Activated CD4-positive, alpha-beta T cell treated with anti-CD3 and anti-CD28 coated beads for 1 hour (primary cell): ENCODE results near the gene OR12D3.
"Not testable (repeated sequence)": the region's sequence is repeated elsewhere in the genome, so short reads cannot be mapped to it uniquely, and the experiment has no call there.

Experiments
- DNase-seq: peaks from one replicate; pipeline ENCODE4 v3.0.0-alpha.2; 2020

Gene OR12D3, protein sequence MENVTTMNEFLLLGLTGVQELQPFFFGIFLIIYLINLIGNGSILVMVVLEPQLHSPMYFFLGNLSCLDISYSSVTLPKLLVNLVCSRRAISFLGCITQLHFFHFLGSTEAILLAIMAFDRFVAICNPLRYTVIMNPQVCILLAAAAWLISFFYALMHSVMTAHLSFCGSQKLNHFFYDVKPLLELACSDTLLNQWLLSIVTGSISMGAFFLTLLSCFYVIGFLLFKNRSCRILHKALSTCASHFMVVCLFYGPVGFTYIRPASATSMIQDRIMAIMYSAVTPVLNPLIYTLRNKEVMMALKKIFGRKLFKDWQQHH

DNA sequence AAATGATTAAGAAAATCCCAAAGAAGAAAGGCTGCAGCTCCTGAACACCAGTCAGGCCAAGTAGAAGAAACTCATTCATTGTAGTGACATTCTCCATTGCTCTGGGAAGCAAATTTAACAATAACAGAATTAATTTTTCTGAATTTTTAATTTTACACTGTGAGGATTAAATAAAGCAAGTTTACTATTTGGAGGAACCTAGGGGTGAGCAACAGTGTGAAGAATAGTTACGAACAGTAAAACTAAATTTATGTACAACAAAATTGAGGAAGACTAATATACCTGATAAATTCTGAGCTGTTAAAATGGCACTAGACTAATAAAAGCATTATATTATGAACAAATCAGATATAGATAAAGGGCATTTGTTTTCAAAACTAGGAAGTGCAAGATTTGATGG lies at the start of gene OR12D3:
Gene OR12D3 (minus strand): TSS at position 101 of the 400 bp plus-strand sequence. CDS start 4 bp downstream, at position 97.
- no peak for DNase-seq

DNA sequence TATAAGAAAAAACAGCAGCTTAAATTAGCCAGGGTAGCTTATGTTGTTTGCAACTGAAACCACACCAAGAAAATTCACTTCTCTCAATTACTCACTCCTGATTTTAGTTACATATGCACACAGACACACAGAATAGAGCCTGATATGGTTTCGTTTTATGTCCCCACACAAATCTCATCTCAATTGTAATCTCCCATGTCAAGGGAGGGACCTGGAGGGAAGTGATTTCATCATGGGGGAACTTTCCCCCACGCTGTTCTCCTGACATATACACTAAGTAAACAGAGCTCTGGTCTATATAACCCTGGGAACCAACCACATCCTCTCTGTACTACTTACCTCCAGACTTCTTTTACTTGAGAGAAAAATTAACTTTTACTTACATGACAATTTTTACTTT lies 49.5 kb upstream of the OR12D3 start:
- no peak for DNase-seq

DNA sequence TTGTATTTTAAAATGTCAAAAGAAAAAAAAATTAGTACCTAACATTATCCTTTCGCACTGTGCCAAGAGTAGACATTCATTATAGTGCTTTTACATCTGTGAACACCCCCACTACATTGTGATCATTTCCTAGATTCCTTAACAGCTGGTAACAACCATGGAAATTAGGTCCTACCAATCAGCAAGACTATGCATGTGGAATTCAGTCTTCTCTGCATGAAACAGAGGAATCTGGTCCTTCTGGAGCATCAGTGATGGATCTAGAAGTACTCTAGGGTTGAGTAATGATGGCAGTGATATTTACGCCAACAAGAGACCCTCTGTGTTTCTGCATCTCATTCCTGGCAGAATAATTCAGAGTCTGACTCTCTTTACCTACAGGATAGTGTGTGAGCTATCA lies 49.1 kb upstream of the OR12D3 start:
- no peak for DNase-seq

DNA sequence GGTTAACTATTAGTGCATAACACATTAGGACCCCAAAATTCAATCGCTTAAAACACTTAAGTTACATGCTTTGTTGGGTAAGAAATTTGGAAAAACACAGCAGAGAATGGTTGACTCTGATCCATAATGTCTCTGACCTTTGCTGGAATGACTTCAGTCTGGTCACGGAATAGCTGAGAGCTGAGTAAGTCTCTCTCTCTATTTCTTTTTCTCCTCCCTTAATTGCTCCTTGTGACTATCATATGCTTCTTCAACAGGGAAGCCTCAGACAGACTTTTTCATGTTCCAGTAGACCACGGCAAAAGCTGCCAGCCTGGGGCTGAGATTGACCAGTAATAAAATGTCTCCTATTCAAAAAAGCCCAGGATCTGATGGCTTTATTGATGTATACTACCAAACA lies 44.4 kb upstream of the OR12D3 start:
- no peak for DNase-seq

DNA sequence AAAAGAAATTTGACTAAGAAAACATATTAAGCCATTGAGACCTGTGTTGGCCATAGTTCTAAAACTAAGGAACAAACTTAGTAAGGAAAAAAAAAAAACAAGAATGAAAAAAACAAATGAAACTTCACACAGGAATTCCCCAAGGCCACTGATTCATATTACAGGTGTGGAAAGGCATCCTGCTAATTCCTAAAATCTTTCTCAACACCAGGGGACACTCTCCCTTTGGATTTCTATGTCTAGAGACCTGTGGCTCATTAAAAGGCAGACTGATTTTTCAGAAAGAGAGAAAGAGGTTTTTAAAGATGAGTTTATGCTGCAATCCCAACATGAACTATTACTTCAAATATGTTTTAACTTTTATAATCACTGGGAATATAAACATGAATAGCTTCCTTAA lies 39.5 kb upstream of the OR12D3 start, which contains the start of gene OR12D1:
Gene OR12D1 (plus strand): TSS at position 341 of the 400 bp plus-strand sequence.
- no peak for DNase-seq

DNA sequence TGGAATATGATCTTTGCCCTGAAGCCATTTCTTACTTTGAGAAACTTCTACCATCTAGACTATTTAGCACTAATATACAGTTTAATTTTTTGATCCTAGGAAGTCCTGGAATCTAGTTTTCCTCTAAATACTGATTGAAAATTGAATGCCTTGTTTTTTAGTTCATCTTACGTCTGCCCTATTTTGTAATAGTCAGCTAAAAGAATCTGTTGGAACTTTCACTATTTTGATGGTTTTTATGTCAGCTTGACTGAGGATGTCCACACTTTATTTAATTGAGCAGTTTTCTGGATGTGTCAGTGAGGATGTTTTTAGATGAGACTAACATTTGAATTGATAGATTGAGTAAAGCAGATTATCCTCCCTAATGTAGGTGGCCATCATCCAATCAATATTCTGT lies 28.7 kb upstream of the OR12D3 start:
- DNase-seq = no peak

DNA sequence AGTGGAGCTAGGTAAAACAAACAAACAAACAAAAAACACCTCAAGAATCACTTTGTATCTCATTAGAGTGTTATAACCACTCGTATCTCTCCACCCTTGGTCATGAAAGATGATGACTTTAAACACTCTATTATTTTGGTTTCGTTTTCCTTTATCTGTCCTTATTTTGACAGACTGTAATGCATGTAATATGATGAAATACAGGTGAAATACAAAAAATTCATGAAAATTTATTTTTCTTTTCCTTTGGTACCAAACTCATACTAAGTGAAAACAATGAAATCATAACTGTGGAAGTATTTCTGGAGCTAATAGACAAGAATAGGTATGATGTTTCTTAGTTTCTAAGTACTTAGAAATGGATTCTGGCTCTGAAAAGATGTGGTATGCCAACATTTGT lies 24.4 kb upstream of the OR12D3 start:
- DNase-seq = no peak

DNA sequence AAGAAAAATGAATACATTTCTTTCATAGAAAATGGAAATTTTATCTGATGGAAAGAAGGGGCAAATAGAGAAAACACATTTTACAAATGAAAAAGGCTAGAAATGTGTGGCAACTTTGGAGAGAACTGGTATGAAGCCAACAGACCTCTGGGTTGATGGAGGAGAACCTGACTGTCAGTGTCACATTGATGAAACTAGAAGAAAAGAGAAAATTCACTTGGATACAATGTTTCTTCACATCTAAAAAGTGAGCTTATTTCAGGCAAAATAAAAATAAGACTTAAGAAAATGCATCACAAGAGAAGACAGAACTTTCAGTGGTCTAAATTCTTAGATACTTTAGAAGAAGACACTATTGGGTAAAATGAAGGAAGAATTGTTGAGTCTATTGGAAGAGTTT lies 20.2 kb upstream of the OR12D3 start, which contains the start of gene OR12D2:
Gene OR12D2 (plus strand): TSS at position 301 of the 400 bp plus-strand sequence. CDS start 1,069 bp downstream, outside the sequence.
- DNase-seq = no peak

DNA sequence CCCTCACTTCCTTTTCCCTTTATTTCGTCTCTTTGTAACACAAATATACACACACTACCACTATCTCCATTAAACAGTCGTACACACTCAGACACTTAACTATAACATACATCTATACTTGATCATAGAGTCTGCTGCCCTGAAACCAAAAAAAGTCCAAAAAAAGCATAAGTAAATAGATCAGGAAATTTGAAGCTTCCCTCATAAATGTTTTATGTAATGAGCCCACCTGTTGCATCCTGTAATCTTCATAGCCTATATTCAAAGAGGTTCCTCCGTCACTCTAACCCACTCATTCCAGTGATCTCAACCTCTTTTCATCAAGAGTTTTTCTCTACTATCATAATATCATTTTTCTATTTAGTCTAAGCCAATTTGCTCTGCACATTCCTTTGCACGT lies 13.4 kb upstream of the OR12D3 start:
- DNase-seq = no peak

DNA sequence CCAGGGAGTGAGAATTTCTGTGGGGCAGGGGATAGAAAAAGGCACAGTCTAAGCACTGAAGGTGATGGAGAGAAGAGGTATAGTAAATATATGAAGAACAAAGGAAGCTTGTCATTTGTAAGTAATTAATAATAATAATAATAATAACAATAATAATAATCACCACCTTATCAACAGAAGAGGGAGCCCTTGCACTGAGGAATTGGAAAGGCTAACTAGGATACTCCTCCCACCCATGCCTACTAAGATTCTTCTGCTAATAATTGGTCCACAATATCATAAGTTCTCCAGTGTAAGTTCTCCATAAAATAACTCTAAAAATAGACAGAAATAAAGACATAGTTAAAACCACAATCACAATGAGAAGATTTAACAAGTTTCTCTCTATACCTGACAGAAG lies 912 bp upstream of the OR12D3 start:
- no peak for DNase-seq

DNA sequence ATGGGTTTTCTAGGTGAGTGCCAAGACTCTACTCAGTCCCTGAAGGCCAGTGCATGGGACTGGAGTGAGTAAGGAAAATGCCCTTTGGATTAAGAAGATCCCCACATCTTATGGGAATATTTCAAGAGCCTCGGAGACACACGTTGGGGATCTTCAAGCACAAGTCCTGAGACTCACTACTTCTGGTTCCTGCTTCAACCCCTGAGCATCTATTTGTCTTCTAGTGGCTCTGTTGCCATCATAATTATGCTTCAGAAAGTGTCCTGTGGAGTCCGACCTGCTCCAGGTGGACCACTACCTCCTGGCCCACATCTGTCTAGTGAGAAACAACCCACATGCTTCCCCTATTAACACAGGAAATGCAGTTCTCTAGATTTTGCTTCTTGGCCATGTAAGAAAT lies 6.3 kb downstream of the OR12D3 start, which contains the start of gene OR5V1:
Gene OR5V1 (minus strand): TSS at position 101 of the 400 bp plus-strand sequence. CDS start 12,670 bp downstream, outside the sequence.
- DNase-seq = no peak

DNA sequence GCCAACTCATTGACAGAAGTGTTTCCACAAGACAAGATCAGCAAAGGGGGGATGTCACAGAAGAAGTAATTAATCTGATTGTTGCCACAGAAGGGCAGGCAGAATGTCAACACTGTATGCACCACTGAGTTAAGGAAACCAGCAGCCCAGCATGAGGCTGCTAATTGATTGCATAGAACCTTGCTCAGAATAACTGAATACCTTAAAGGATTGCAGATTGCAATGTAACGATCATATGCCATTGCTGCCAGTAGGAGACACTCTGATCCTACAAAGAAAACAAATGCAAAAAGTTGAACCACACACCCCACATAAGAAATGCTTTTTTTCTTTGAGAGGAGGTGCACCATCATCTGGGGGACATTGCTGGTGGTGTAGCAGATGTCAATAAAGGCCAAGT lies 19.5 kb downstream of the OR12D3 start:
- DNase-seq = no peak

DNA sequence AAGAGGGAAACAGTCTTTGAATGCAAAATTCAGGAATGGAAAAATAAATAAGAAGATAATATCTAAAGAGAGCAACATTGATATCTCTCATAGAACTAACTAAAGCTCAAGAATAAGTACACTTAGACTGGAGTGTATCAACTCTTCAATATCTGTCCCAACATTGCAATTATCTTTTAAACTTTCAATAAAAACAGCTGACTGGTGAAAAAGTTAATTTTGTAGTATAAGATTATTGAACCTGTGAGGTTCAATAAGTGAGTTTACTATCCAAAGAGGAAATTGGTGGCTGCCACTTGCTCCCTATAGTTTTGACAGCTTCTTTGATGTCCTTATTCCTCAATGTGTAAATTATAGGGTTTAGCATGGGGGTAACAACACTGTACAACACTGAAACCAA lies 20.1 kb downstream of the OR12D3 start:
- no peak for DNase-seq

DNA sequence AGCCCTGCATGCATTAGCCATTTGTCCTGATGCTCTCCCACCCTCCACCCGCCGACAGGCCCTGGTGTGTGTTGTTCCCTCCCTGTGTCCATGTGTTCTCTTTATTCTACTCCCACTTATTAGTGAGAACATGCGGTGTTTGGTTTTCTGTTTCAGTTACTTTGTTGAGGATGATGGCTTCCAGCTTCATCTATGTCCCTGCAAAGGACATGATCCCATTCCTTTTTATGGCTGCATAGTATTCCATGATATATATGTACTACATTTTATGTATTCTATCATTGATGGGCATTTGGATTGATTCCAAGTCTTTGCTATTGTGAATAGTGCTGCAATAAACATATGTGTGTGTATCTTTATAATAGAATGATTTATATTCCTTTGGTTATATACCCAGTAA lies 25.7 kb downstream of the OR12D3 start:
- DNase-seq = not testable (repeated sequence)

DNA sequence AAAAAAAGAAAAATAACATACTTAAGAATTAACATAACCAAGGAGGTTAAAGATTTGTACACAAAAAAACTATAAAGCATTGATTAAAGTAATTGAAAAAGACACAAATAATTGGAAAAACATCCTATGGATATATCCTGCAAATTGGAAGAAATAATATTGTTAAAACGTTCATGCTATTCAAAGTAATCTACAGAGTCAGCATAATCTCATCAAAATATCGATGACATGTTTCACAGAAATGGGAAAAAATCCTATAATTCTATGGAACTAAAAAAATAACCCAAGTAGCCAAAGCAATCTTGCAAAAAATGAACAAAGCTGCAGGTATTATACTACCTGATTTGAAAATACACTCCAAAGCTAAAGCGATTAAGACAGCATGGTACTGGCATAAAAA lies 29.7 kb downstream of the OR12D3 start:
- no peak for DNase-seq

DNA sequence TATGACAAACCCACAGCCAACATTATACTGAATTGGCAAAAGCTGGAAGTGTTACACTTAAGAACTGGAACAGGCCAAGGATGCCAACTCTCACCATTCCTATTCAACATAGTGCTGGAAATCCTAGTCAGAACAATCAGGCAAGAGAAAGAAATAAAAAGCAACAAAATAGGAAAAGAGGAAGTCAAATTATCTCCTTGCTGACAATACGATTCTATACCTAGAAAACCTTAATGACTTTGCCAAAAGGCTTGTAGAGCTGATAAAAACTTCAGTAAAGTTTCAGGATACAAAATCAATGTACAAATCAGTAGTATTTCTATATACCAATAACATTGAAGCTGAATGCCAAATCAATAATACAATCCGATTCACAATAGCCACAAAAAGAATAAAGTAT lies 38.8 kb downstream of the OR12D3 start:
- DNase-seq = no peak

DNA sequence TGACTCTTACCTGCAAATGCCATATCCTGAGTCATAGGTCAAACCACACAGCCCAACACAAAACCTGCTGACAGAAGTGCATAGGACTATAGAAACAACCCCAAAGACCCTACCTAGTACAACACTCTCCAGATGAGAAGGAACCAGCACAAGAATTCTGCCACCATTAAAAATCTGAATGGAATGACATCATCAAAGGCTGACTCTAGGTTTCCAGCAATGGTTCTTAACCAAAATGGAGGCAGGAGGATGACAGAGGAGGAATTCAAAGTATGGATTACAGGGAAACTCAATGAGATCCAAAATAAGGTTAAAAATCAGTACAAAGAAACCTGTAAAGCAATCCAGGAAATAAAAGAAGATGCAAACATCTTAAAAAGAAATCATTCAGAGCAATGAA lies 42.4 kb downstream of the OR12D3 start:
- DNase-seq = no peak

DNA sequence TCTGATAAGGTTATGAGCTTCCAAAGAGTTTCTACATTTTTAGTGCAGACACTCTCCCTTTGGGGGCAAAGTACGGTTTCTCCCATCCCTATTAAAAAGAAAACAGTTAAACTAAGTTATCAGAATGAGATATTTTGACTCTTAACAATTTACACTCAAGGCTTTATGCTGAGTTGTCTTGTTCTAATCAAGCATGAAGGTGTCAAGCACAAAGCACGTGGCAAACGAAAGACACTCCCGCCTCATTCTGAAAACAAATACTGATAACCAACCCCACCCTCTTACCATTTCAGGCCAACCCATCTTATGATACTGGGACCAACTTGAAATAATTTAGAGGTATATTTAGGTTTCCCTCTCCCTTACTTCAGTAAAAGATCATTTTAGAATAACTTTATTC lies 49.3 kb downstream of the OR12D3 start:
- DNase-seq = no peak
